ENCODE data around the gene KIF26A.

GRCh38 chr14:104196461-104197140 lies 58.2 kb downstream of the KIF26A start:
- no peak for TF ChIP-seq CTCF (IDR thresholded peaks at IDR 0.05; ENCODE audit: insufficient read depth, low read depth, low read length)
- TF ChIP-seq EZH2 (IDR thresholded peaks at IDR 0.05; ENCODE audit: insufficient read depth, low read length): no peak

Data from astrocyte (in vitro differentiated cells and primary cell).